CMK (cell line): ENCODE results near the gene ANAPC10.
"Not testable (repeated sequence)": the region's sequence is repeated elsewhere in the genome, so short reads cannot be mapped to it uniquely, and the experiment has no call there.

Source experiments
- DNase-seq: peaks from one replicate; pipeline ENCODE4 v3.0.0-alpha.2; 2010; ENCODE audit warnings: low read depth

The ANAPC10 gene, protein sequence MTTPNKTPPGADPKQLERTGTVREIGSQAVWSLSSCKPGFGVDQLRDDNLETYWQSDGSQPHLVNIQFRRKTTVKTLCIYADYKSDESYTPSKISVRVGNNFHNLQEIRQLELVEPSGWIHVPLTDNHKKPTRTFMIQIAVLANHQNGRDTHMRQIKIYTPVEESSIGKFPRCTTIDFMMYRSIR

DNA sequence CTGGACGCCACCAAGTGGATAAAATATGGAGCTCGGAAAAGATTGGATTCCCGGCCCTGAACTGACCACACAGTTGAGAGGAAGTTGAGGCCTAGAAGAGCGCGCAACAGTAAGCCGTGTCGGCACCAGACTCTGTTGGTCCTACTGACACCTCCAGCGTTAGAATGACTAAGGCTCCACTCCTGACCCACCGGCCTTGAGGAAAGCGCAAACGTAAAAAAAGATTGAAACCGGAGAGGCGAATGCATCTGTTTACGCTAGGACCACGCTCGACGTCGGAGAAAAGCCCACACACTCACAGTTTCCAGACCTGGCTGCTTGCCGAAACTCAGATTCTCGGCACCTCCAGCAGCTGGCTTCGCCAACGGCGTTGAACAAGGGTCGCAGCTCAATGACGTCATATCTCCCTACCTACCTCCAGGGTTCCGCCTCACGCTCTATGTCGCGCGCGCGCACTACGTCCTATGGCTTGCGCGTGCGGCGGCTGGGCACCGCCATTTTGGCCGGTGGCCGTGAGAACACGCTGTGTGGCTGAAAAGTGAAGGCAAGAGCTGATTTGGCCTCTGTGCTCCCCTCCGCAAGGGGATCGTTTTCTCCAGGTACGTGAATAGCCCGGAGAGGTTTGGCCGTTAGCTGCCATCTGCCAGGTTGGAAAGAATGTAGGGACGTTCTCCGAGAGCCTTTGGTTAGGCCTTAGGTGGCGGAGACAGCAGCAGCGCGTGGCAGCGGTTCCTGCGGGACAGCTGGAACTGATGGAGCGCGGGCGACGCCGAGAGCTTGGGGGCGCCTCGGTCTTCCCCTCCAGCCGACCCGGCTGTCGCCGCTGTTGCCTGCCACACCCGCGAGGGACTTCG, at the start of gene ANAPC10, which contains the start of gene ABCE1:
ANAPC10 (minus strand) TSS at position 376 of the 854 bp plus-strand sequence. CDS start 2,097 bp downstream, outside the sequence.
ABCE1 (plus strand) TSS at position 491 of the 854 bp plus-strand sequence. CDS start 6,102 bp downstream, outside the sequence.
- DNase-seq = peak; percentile 91

GRCh38 chr4:145136219-145136618, 38.2 kb upstream of the ANAPC10 start:
- not testable (repeated sequence) for DNase-seq

DNA sequence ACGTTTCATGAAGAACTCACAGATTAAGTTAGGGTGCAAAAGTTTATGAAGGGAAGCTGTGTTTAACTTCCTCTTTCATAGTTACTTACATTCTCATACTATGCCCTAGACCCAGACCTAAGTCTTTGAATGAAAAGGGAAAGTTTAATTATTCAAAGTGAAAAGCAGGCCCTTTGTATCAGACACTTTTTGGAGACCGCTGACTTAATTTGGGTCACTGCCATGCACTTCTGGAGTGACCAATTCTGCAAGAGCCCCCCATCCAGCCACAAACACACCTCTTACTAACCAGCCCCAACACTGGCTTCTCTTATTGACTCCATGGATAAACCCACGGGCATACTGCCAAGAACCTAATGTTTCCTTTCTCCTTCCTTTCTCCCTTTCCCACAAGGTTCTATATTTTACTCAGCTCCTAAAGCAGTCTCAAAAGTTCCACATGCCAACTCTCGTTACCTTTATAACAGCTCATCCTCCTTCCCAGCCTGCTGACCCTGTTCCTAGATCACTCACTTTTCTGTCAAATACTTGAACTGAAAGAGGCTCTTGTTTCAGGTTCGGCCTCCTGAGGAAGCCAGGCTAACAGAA, 34.6 kb upstream of the ANAPC10 start:
- no peak for DNase-seq

DNA sequence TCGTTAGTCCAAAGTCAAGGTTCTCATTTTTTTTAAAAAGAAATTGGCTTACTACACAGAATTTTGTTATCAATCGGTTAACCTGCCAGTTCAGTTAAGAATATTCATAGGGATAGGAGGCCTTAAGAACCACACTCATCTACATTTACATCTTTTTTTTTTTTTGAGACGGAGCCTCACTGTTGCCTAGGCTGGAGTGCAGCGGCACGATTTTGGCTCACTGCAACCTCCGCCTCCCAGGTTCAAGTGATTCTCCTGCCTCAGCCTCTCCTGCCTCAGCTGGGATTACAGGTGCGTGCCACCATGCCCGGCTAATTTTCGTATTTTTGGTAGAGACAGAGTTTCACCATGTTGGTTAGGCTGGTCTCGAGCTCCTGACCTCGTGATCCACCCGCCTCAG, 33.9 kb upstream of the ANAPC10 start:
- DNase-seq = no peak

GRCh38 chr4:145130788-145131399, 32.9 kb upstream of the ANAPC10 start:
- no peak for DNase-seq

DNA sequence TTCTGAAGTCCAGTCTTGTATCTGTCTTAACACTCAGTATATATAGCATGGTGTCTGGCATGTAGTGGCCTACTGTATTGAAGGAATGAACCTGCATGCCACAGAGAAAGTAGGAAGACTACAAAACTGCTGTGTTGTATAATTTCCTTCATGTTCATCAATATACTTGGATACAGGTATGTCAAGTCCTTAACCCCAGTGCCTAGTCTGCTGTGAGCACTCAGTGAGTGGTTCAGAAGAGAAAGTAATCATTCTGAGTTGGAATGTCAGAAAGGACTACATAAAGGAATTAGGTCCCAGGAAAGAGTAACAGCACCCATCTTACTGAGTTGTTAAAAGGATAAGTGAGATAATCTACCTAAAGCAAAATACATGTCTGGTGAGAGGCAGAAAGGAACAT, 32.1 kb upstream of the ANAPC10 start:
- DNase-seq = no peak

GRCh38 chr4:145125396-145125795, 27.4 kb upstream of the ANAPC10 start:
- DNase-seq = no peak

DNA sequence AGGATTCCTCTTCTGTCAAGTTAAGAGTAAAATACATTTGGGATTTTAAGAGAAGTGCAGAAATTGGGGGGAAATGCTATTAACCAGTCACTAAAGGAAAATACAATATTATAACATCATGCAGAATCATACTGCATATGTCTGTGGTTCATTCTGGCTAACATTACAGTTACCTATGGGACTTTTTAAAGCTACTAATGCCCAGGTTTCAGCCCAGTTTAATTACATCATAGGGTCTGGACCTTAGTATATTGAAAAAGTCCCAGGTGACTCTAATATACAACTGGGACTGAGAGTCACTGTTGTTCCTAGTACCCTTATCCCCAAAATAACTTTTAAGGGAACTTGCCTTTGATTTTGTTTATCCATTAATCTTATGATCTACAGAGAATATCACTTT, 10.1 kb upstream of the ANAPC10 start:
- DNase-seq = no peak

DNA sequence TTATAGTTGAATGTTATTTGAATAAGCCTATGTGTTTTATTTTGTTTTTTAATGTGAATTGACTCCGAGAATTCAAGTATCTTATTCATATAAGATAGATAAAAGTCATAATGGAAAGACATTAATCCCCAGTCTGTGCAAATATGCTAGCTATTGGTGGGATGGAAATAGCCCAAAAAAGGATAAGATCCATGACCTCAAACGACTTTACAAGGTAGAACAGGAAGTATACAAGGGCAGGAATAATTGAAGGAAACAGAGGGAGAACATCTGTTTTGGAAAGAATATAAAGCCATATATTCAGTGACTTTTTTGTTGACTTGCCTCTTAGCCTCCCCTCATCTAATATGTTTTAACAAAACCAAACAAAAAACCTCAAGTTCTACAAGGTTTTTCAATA, 9.1 kb upstream of the ANAPC10 start:
- no peak for DNase-seq

DNA sequence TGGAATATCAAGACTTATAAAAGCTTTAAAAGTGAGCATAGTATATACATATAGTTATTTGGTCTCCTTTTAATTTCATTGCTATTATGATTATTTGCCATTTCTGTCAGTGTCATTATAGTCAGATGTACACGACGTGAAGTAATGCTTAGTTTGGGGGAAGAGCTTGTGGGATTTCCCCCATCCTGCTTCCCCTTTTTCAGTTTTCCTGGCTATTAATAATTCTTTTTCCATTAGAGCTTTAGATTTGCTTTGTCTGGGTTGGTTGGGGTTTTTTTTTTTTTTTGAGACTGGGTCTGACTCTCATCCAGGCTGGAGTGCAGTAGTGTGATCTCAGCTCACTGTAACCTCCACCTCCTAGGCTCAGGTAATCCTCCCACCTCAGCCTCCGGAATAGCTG, 5.5 kb upstream of the ANAPC10 start:
- DNase-seq = no peak

GRCh38 chr4:145102619-145103018, 4.6 kb upstream of the ANAPC10 start:
- no peak for DNase-seq

GRCh38 chr4:145101091-145101490, 3.1 kb upstream of the ANAPC10 start:
- DNase-seq = no peak

GRCh38 chr4:145099653-145100052, 1.7 kb upstream of the ANAPC10 start:
- DNase-seq = no peak

DNA sequence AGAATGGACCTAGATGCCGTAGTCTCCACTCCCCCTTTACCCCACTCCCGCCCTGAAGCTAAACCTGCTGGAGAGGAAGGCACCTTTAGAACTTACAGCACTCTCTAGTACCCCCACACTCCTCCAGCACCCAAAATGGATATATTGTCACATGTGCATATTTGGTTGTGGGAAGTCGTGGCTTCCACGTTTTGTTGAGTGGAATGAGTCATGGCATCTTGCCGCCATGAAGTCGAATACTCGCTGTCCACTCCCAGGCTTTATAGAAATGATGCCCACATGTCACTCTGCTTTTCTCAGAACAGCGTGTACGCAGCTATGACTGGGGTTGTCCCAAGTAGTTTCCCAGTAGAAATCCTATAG, 660 bp upstream of the ANAPC10 start:
- DNase-seq = no peak

DNA sequence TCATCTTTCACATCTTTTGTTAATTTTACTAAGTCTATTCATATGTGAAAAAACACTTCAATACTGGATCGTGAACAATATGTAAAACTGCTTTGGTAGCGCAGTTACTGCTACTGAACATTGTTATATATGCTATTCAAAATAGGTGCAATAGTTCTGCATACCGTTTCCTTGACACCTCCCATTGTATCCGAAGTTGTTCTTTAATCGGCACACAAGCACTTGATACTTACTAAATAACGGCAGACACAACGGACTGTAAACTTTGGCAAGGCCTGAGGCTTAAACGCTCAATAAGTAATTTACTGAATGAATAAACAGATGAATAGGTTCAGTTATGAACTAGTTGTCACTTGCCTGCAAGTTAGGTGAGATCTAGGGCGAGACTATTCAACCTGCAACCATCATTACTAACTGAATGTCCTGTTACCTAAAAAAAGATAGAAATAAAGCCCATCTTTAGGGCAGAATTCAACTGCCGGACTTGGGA, 620 bp downstream of the ANAPC10 start:
- DNase-seq = no peak

- DNase-seq = no peak
Observed at GRCh38 chr4:145093638-145094037, 4.4 kb downstream of the ANAPC10 start.

GRCh38 chr4:145090380-145090779, 7.6 kb downstream of the ANAPC10 start:
- no peak for DNase-seq

DNA sequence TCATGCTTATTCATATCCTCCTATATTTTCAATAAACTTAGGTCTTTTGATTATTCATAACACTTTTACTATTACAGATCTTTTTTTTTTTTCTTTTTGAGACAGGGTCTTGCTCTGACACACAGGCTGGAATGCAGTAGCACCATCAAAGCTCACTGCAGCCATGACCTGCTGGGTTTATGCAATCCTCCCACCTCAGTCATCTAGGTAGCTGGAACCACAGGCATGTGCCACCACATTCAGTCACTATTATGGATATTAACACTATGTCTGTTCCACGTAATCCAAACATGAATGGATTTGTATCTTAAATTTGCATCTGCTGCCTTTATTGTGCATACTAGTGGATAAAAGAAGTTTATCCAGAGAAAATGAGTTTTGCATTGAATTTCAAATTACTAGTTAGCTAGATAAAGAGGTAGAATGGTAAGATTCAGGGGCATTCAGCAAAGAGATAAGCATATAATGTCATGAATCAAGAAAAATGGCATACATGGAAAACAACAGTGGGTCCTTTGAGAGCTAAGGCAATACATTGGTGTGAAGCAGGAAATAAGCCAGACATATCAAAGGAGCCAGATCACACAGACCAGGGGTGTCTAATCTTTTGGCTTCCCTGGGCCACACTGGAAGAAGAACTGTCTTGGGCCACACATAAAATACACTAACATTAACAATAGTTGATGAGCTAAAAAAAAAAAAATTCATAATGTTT, 13.9 kb downstream of the ANAPC10 start:
- no peak for DNase-seq

DNA sequence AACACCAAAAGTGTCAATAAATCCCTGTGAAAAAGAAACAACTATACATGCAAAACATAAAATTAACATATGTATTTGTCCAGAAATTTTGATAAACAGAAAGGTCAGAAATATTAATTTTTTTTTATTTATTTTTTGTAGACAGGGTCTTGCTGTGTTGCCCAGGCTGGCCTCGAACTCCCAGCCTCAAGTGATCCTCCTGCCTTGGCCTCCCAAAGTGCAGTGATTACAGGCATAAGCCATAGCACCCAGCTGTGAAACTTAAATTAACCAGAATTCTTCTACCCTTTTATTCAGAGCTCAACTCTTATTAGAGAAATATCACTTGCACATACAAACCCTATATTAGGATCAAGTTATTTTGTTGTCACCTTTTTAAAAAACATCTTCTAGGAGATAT, 16.2 kb downstream of the ANAPC10 start:
- DNase-seq = no peak

DNA sequence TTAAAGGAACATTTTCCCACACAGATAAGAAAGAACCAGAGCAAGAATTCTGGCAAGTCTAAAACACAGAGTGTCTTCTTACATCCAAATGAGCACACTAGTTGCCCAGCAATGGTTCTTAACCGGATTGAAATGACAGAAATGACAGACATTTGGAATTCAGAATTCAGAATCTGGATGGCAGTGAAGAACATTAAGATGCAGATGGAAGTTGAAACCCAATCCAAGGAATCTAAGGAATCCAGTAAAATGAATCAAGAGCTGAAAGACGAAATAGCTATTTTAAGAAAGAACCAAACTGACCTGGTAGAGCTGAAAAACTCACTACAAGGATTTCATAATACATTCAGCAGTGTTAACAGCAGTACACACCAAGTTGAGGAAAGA, 21.5 kb downstream of the ANAPC10 start:
- no peak for DNase-seq

DNA sequence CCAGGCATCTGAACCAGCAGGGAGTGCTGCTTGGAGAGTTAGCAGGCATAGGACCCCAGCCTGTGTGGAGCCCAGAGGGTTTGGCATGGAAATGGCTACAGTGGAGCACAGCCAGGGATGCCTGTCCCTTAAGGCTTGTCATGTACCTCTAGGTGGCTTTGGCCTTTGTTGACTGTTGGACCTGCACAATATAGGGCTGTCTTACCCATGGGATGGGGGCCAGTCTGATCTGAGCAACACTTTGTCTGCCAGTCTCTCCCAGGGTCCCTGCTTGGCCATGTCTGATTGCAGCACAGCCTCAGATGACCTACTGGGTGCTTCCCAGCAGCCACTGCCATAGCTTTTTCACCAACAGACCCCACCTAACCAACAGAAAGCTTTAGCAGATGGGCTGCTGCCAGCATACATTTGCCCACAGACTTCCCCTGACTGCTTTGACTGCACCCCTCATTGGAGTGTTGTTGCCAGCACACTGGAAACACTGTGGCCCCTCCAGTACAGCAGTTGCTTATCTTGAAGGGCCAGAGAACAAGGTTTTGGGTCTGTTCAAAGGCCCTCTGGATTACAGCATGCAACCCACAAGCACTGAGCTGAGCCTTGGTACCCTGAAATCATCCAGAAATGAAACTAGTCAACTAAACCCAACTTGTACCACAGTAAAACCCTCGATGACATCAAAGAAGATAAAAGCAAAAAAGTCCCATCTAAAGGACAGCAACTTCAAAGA, 22.1 kb downstream of the ANAPC10 start:
- no peak for DNase-seq
